Stimulated activated memory B cell treated with anti-CD40 and anti-IgM and Interleukin-4, amounts not matched to agents 10 μg/mL and 1 μg/mL and 100 μg/mL, for 72 hours (primary cell): ENCODE measurements around the gene NAGS.
"Not testable (repeated sequence)": the region's sequence is repeated elsewhere in the genome, so short reads cannot be mapped to it uniquely, and the experiment has no call there.

Experiments
- ATAC-seq: fragments of 150-1000 bp; cut with Tn5 transposase; 2 replicates; pipeline ENCODE4 v1.10.0; 2021
- H3K27ac Mint-ChIP-seq: one replicate; pipeline ENCODE4 v1.8.0; 2022; ENCODE audit warnings: mild to moderate bottlenecking, mixed read lengths
- H3K27me3 Mint-ChIP-seq: one replicate; pipeline ENCODE4 v1.8.0; 2022; ENCODE audit warnings: mixed read lengths
- H3K36me3 Mint-ChIP-seq: one replicate; pipeline ENCODE4 v1.8.0; 2022; ENCODE audit warnings: mixed read lengths
- H3K4me1 Mint-ChIP-seq: one replicate; pipeline ENCODE4 v1.8.0; 2022; ENCODE audit warnings: mixed read lengths
- H3K4me3 Mint-ChIP-seq: one replicate; pipeline ENCODE4 v1.8.0; 2022; ENCODE audit warnings: mild to moderate bottlenecking, moderate library complexity, mixed read lengths
- H3K9me3 Mint-ChIP-seq: one replicate; pipeline ENCODE4 v1.8.0; 2022; ENCODE audit warnings: mixed read lengths

Gene NAGS

GRCh38 chr17:44037471-44037870, 33.0 kb downstream of the NAGS start:
- Mint-ChIP-seq H3K27ac (no peak overlapping the region), H3K27me3 (no peaks in the 10 kb centered on the region), H3K4me1 (peaks cover 18% of the 10 kb centered on the region), H3K9me3 (no peaks in the 10 kb centered on the region), H3K36me3 (peaks cover 42% of the 10 kb centered on the region), H3K4me3 (no peak overlapping the region)
- no peak for ATAC-seq

GRCh38 chr17:44038604-44039011, 34.2 kb downstream of the NAGS start:
- no peak overlapping the region for H3K4me3 Mint-ChIP-seq
- no peaks in the 10 kb centered on the region for H3K27me3 Mint-ChIP-seq
- H3K36me3 Mint-ChIP-seq = peaks cover 36% of the 10 kb centered on the region
- no peaks in the 10 kb centered on the region for H3K9me3 Mint-ChIP-seq
- H3K4me1 Mint-ChIP-seq = peaks cover 19% of the 10 kb centered on the region
- H3K27ac Mint-ChIP-seq = no peak overlapping the region
- ATAC-seq = no peak

- ATAC-seq = no peak
- H3K4me3 Mint-ChIP-seq = no peak overlapping the region
Observed at GRCh38 chr17:44039829-44040635, 35.6 kb downstream of the NAGS start.

GRCh38 chr17:44043272-44043696, 38.9 kb downstream of the NAGS start:
- Mint-ChIP-seq H3K27ac (no peak overlapping the region), H3K36me3 (peaks cover 24% of the 10 kb centered on the region), H3K27me3 (no peaks in the 10 kb centered on the region), H3K4me3 (no peak overlapping the region), H3K4me1 (peaks cover 20% of the 10 kb centered on the region), H3K9me3 (no peaks in the 10 kb centered on the region)
- no peak for ATAC-seq

More at GRCh38 chr17:44039829-44040635, 35.6 kb downstream of the NAGS start:
- Mint-ChIP-seq H3K9me3 (no peaks in the 10 kb centered on the region), H3K27ac (no peak overlapping the region), H3K4me1 (peaks cover 20% of the 10 kb centered on the region), H3K36me3 (peaks cover 26% of the 10 kb centered on the region), H3K27me3 (no peaks in the 10 kb centered on the region)

- Mint-ChIP-seq H3K9me3 (no peaks in the 10 kb centered on the region), H3K4me1 (peaks cover 20% of the 10 kb centered on the region), H3K27me3 (no peaks in the 10 kb centered on the region), H3K27ac (no peak overlapping the region), H3K36me3 (peaks cover 27% of the 10 kb centered on the region), H3K4me3 (no peak overlapping the region)
- ATAC-seq = no peak
Observed at GRCh38 chr17:44044071-44044470, 39.6 kb downstream of the NAGS start.

- Mint-ChIP-seq H3K27ac (no peak overlapping the region), H3K4me3 (no peak overlapping the region), H3K4me1 (peaks cover 20% of the 10 kb centered on the region), H3K27me3 (no peaks in the 10 kb centered on the region), H3K36me3 (peaks cover 32% of the 10 kb centered on the region), H3K9me3 (no peaks in the 10 kb centered on the region)
- ATAC-seq = no peak
Observed at GRCh38 chr17:44045486-44045885, 41.1 kb downstream of the NAGS start.

- H3K27ac Mint-ChIP-seq, ATAC-seq, H3K9me3 Mint-ChIP-seq, H3K27me3 Mint-ChIP-seq, H3K4me3 Mint-ChIP-seq: not testable (repeated sequence)
- Mint-ChIP-seq H3K36me3 (peaks cover 35% of the 10 kb centered on the region), H3K4me1 (peaks cover 11% of the 10 kb centered on the region)
Observed at GRCh38 chr17:44046893-44047292, 42.5 kb downstream of the NAGS start.

GRCh38 chr17:44049294-44050060, 45.1 kb downstream of the NAGS start:
- H3K27ac Mint-ChIP-seq = no peak overlapping the region
- H3K9me3 Mint-ChIP-seq = no peaks in the 10 kb centered on the region
- no peak for ATAC-seq
- H3K36me3 Mint-ChIP-seq = peaks cover 50% of the 10 kb centered on the region
- no peaks in the 10 kb centered on the region for H3K27me3 Mint-ChIP-seq
- no peaks in the 10 kb centered on the region for H3K4me1 Mint-ChIP-seq
- no peak overlapping the region for H3K4me3 Mint-ChIP-seq

GRCh38 chr17:44053125-44053872, 48.9 kb downstream of the NAGS start:
- no peak for ATAC-seq
- Mint-ChIP-seq H3K4me1 (peaks cover 5% of the 10 kb centered on the region), H3K27ac (no peak overlapping the region), H3K27me3 (no peaks in the 10 kb centered on the region), H3K4me3 (no peak overlapping the region), H3K9me3 (no peaks in the 10 kb centered on the region), H3K36me3 (peaks cover 42% of the 10 kb centered on the region)
